Measurements from ENCODE around the gene SPSB1.

DNA sequence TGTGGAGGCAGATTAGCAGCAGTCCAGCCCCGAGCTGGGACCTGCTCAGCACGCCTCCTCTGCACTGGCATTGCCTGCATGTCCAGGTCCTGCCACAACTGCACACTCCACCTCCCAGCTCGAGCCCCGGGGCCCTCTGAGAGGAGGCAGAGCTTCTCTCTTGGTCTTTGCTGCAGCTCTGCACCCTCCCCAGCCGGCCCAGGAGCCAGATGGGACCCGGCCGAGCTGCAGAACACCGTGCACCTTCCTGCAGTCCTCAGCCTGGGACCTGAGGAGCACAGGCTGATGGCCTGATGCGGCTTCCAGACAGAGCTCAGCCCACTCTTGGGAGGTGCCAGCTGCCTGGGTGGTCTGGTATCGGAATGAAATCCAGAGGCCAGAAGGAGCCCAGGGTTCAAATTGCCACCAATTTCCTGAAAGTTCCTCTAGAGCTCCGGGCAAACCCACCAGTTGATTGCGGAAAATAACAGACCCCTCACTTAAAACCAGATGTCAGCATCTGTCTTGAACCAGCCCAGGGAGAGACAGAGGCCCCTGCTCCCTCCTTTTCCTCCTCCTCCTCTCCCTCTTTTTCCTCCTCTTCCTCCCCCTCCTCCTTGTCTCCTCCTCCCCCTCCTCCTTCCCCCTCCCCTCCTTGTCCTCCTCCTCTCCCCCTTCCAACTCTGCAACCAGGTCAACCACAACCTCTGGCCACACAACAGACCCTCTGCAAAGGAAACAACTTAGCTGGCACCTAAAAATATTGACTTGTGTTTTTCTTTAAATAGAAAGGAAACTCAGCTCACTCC, 10.6 kb upstream of the SPSB1 start:
- no peak for TF ChIP-seq EZH2 (optimal IDR thresholded peaks at IDR 0.05; ENCODE audit: low read depth, low read length)
- TF ChIP-seq, protein P1, sequence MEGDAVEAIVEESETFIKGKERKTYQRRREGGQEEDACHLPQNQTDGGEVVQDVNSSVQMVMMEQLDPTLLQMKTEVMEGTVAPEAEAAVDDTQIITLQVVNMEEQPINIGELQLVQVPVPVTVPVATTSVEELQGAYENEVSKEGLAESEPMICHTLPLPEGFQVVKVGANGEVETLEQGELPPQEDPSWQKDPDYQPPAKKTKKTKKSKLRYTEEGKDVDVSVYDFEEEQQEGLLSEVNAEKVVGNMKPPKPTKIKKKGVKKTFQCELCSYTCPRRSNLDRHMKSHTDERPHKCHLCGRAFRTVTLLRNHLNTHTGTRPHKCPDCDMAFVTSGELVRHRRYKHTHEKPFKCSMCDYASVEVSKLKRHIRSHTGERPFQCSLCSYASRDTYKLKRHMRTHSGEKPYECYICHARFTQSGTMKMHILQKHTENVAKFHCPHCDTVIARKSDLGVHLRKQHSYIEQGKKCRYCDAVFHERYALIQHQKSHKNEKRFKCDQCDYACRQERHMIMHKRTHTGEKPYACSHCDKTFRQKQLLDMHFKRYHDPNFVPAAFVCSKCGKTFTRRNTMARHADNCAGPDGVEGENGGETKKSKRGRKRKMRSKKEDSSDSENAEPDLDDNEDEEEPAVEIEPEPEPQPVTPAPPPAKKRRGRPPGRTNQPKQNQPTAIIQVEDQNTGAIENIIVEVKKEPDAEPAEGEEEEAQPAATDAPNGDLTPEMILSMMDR (IDR thresholded peaks at IDR 0.05; ENCODE audit: low read length): no peak
